Central memory CD8-positive, alpha-beta T cell (primary cell): ENCODE measurements around the gene OLR1.
A peak's percentile ranks its signal among the peaks of the same experiment; 100 is the strongest.
"Not testable (repeated sequence)": the region's sequence is repeated elsewhere in the genome, so short reads cannot be mapped to it uniquely, and the experiment has no call there.

Source experiments
- ATAC-seq: fragments of 150-1000 bp; cut with Tn5 transposase; replicated peaks from 2 replicates; pipeline ENCODE4 v1.10.0; 2022; ENCODE audit warnings: mild to moderate bottlenecking, moderate FRiP score, moderate number of reproducible peaks; ENCODE audit not compliant: poor library complexity, severe bottlenecking; ENCODE audit errors: extremely low read depth
- DNase-seq, 2 donors: peaks; one replicate each; pipeline ENCODE4 v3.0.0; 2021; ENCODE audit warnings: low spot score in 2 of 2
- H3K27ac Mint-ChIP-seq: one replicate; pipeline ENCODE4 v1.8.0; 2022; ENCODE audit warnings: low read depth, mild to moderate bottlenecking, moderate library complexity, mixed read lengths
- H3K27me3 Mint-ChIP-seq: one replicate; pipeline ENCODE4 v1.8.0; 2022; ENCODE audit warnings: mixed read lengths
- H3K36me3 Mint-ChIP-seq: one replicate; pipeline ENCODE4 v1.8.0; 2022; ENCODE audit warnings: mild to moderate bottlenecking, moderate library complexity, mixed read lengths; ENCODE audit not compliant: insufficient read depth
- H3K4me1 Mint-ChIP-seq: one replicate; pipeline ENCODE4 v1.8.0; 2022; ENCODE audit warnings: mixed read lengths
- H3K4me3 Mint-ChIP-seq: one replicate; pipeline ENCODE4 v1.8.0; 2022; ENCODE audit warnings: mild to moderate bottlenecking, moderate library complexity, mixed read lengths
- H3K9me3 Mint-ChIP-seq: one replicate; pipeline ENCODE4 v1.8.0; 2022; ENCODE audit warnings: mixed read lengths

OLR1 gene

DNA sequence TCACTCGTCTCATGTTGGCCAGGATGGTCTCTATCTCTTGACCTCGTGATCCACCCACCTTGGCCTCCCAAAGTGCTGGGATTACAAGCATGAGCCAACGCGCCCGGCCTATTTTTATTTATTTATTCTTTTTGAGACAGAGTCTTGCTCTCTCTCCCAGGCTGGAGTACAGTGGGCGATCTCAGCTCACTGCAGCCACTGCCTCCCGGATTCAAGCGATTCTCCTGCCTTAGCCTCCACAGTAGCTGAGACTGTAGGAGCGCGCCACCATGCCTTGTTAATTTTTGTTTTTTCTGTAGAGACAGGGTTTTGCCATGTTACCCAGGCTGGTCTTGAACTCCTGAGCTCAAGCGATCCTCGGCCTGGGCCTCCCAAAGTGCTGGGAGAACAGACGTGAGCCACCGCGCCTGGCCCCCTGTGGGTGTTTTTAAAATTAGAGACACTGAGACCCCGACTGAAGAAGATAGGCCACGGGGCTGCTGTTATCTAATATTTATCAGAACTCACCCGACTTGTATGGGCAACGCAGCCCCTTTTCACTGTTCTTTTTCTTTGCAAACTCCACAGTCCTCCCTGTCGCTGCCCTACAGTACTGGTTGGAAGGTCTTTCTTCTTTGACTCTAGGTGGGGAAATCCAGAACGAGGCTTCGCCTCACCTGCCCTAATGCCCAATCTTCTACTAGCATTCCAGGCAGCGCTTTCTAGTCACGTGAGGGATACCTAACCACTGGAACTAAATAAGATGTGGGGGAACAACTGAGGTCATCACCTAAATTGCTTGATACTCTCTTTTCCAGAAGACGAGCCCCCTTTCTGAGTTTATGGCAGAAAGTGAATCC, 39.4 kb upstream of the OLR1 start:
- DNase-seq = no peak

DNA sequence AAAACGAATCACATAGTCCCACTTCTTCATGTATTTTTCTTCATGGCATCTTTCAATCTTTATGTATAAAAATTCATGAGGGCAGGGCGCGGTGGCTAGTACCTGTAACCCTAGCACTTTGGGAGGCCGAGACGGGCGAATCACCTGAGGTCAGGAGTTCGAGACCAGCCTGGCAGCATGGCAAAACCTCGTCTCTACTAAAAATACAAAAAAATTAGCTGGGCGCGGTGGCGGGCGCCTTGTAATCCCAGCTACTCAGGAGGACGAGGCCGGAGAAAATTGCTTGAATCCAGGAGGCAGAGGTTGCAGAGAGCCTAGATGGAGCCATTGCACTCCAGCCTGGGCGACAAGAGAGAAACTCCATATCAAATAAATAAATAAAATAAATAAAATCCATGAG, 38.3 kb upstream of the OLR1 start:
- DNase-seq (no peak), ATAC-seq (no peak)
- H3K27ac Mint-ChIP-seq = no peak overlapping the region
- H3K4me1 Mint-ChIP-seq = peaks cover 27% of the 10 kb centered on the region
- H3K9me3 Mint-ChIP-seq = no peaks in the 10 kb centered on the region
- H3K36me3 Mint-ChIP-seq = peaks cover 24% of the 10 kb centered on the region
- H3K27me3 Mint-ChIP-seq = no peaks in the 10 kb centered on the region
- H3K4me3 Mint-ChIP-seq = no peak overlapping the region

More for the DNA sequence above, 39.4 kb upstream of the OLR1 start:
- Mint-ChIP-seq H3K27me3 (no peaks in the 10 kb centered on the region), H3K9me3 (no peaks in the 10 kb centered on the region), H3K4me3 (peak overlapping the region; percentile 89), H3K4me1 (peaks cover 33% of the 10 kb centered on the region), H3K27ac (peak overlapping the region; percentile 98), H3K36me3 (peaks cover 29% of the 10 kb centered on the region)
- no peak for ATAC-seq

DNA sequence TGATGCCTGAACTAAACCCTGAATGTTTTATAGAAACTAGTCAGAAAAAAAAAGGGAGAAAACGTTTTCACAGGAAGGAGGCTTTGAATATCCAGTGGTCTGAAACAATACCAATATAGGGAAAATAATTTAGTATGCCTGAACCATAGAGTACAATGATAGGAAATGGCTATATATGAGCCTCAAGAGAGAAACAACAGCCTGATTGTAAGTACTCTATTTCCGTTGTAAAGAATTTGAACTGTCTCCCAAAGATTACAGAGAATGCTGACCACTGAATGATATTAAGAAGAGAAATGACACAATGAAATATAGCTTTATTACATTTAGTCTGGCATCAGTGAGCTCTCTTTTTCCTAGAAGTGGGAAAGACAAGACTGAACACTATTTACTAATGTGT, 35.2 kb upstream of the OLR1 start:
- no peak for DNase-seq
- Mint-ChIP-seq H3K4me1 (peaks cover 5% of the 10 kb centered on the region), H3K27me3 (no peaks in the 10 kb centered on the region), H3K4me3 (no peak overlapping the region), H3K9me3 (no peaks in the 10 kb centered on the region), H3K36me3 (peaks cover 4% of the 10 kb centered on the region), H3K27ac (no peak overlapping the region)
- no peak for ATAC-seq

DNA sequence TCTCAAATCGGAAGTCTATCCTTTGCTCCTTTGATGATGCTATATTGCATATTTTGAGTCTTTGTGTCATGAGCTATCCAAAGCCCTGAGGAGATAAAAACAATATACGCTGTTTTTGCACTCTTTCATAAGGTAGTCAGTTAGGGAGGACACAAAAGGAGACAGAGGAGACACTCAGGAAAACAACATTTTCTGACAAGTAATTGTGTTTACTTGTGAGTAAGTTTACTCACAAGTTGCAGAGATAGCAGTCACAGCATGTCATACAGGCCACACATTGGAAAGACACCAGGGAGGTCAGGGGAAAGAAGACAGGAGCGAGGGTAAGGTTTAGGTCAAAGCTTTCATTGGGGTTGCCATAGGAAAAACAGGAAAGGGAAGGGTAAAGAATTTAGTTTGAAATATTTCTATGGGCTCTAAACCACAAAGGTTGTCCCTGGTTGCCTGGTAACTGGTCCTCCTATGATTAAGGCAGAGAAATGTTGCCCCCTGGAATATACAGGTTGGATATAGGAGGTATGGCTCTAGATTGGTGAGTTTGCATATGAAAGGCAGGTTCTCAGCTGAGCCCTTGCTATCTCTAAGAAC, 33.4 kb upstream of the OLR1 start:
- H3K4me1 Mint-ChIP-seq = no peaks in the 10 kb centered on the region
- no peak for DNase-seq

DNA sequence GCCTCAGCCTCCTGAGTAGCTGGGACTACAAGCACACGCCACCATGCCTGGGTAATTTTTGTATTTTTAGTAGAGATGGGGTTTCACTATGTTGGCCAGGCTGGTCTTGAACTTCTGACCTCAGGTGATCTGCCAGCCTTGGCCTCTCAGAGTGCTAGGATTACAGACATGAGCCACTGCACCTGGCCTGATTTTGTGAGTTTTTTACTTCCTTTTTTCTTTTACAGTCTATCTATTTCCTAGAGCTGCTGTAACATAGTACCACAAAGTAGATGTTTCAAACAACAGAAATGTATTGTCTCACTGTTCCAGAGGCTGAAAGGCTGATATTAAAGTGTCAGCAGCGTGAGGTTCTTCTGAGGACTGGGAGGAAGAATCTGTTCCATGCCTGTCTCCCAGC, 32.6 kb upstream of the OLR1 start:
- not testable (repeated sequence) for DNase-seq, ATAC-seq, H3K4me1 Mint-ChIP-seq, H3K36me3 Mint-ChIP-seq, H3K9me3 Mint-ChIP-seq, H3K27me3 Mint-ChIP-seq, H3K27ac Mint-ChIP-seq, H3K4me3 Mint-ChIP-seq

More for the DNA sequence above, 33.4 kb upstream of the OLR1 start:
- no peak overlapping the region for H3K4me3 Mint-ChIP-seq
- no peak overlapping the region for H3K27ac Mint-ChIP-seq
- H3K36me3 Mint-ChIP-seq = no peaks in the 10 kb centered on the region
- H3K27me3 Mint-ChIP-seq = no peaks in the 10 kb centered on the region
- no peaks in the 10 kb centered on the region for H3K9me3 Mint-ChIP-seq
- ATAC-seq = no peak

DNA sequence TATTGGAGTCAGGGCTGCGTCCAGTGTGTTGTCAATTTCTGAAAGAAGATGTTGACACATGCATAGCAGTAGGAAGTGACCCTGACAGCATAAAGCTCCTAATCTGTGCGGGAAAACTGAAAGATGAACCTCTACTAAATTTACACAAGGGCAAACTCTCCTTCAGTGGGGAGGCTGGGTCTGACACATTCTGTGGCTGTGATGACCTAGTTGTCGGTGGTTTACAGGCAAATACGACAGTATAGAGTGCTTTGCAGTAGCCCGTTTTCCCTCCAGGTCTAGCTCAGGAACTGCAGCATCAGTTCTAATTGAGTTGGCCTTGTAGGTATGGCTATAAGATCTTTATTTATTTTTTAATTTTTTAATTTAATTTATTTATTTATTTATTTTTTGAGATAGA, 25.9 kb upstream of the OLR1 start:
- no peaks in the 10 kb centered on the region for H3K4me1 Mint-ChIP-seq
- no peak overlapping the region for H3K27ac Mint-ChIP-seq
- peaks cover 3% of the 10 kb centered on the region for H3K36me3 Mint-ChIP-seq

DNA sequence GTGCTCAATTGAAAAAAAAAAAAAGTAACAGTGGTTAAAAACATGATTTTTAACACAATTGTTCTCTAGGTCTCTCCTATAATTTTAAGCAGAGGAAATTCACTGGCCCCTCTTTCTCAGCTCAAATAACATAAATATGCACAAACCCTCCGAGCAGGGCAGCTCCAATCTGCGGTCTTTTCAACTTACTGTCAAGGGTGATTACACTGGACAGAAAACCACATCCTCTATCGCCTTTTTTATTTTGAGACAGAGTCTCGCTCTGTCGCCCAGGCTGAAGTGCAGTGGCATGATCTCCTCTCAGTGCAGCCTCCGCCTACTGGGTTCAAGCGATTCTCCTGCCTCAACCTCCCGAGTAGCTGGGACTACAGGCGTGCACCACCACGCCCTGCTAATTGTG, 24.3 kb upstream of the OLR1 start:
- Mint-ChIP-seq H3K27ac (no peak overlapping the region), H3K4me3 (no peak overlapping the region), H3K9me3 (no peaks in the 10 kb centered on the region), H3K27me3 (peaks cover 13% of the 10 kb centered on the region), H3K4me1 (no peaks in the 10 kb centered on the region), H3K36me3 (peaks cover 3% of the 10 kb centered on the region)
- ATAC-seq = peak; percentile 58
- DNase-seq = no peak

More for the DNA sequence above, 25.9 kb upstream of the OLR1 start:
- DNase-seq (no peak), ATAC-seq (no peak)
- no peak overlapping the region for H3K4me3 Mint-ChIP-seq
- no peaks in the 10 kb centered on the region for H3K9me3 Mint-ChIP-seq
- H3K27me3 Mint-ChIP-seq = peaks cover 13% of the 10 kb centered on the region

DNA sequence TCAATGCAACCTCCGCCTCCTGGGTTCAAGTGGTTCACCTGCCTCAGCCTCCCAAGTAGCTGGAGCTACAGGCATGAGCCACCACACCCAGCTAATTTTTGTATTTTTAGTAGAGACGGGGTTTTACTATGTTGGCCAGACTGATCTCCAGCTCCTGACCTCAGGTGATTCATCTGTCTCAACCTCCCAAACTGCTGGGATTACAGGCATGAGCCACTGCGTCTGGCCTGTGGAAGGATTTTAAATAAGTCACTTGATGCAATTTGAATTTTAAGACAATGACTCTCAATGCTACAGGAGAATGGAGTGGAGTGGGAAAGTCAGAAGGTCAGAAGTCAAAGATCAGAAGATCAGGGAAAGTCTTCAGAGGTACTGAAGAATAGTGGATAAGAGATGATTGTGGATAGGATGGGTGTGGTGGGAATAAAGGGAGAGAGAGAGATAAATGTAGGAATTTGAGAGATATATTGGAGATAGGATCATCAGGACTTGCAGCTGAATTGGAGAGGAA, 22.3 kb upstream of the OLR1 start:
- ATAC-seq (no peak), DNase-seq (no peak)
- Mint-ChIP-seq H3K27ac (no peak overlapping the region), H3K4me3 (no peak overlapping the region), H3K9me3 (no peaks in the 10 kb centered on the region), H3K27me3 (peaks cover 13% of the 10 kb centered on the region), H3K36me3 (peaks cover 3% of the 10 kb centered on the region), H3K4me1 (peaks cover 6% of the 10 kb centered on the region)

DNA sequence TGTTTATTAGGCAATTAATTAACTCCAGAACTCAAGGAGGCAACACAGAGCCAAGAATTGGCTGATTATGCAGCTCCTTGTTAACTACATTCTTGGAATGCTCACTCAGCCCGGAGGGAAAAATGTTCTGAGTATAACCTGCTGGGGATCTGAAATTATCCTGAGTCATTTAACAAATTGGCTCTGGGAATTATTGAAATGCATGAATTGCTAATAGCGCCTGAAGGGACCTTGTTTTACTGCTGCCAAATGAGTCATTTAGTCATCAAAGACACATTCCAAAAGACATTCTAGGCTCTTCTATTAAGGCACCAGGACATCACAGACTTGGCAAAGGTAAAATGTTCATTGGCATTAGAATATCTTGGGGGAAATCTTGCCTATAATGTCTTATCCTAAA, 19.9 kb upstream of the OLR1 start:
- no peak overlapping the region for H3K4me3 Mint-ChIP-seq
- H3K36me3 Mint-ChIP-seq = peaks cover 3% of the 10 kb centered on the region
- ATAC-seq (no peak), DNase-seq (no peak)
- H3K9me3 Mint-ChIP-seq = no peaks in the 10 kb centered on the region
- H3K27ac Mint-ChIP-seq = no peak overlapping the region
- peaks cover 6% of the 10 kb centered on the region for H3K4me1 Mint-ChIP-seq
- H3K27me3 Mint-ChIP-seq = peaks cover 22% of the 10 kb centered on the region

DNA sequence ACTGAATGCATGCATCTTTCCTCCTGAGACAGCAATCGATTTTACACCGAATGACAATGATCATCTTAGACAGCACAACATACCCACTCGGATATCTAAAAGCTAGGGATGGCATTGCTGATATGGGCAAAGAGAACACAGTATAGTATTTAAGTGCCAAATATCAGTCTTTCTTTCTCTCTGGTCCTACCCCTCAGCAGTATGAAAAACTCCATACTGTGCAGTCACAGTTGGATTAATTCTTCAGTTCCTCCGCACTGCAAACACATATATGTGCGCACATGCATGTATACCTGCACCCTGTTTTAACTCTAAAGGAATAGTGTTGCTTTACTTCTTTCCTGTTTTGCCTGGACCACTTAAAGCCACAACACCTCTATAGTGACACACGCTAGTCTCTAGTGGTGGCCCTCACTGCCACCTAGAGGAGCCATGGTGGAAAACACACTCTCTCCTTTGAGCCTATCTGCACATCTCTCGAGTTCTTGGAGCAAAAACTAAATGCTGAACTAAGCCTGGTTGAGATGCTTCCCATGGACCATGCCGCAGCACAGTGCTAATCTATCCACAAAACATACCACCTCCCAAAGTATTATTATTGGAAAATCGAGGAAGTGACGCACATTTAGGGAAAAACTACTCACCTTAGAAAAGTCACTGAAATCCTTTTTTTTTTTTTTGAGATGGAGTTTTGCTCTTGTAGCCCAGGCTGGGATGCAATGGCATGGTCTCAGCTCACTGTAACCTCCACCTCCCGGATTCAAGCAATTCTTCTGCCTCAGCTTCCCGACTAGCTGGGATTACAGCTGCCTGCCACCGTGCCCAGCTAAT, 18.8 kb upstream of the OLR1 start:
- H3K4me1 Mint-ChIP-seq = peaks cover 6% of the 10 kb centered on the region
- no peaks in the 10 kb centered on the region for H3K36me3 Mint-ChIP-seq
- peaks cover 33% of the 10 kb centered on the region for H3K27me3 Mint-ChIP-seq
- no peak overlapping the region for H3K27ac Mint-ChIP-seq
- no peak overlapping the region for H3K4me3 Mint-ChIP-seq
- H3K9me3 Mint-ChIP-seq = no peaks in the 10 kb centered on the region
- DNase-seq = peak; percentile 22 to 29
- ATAC-seq = peak; percentile 96

DNA sequence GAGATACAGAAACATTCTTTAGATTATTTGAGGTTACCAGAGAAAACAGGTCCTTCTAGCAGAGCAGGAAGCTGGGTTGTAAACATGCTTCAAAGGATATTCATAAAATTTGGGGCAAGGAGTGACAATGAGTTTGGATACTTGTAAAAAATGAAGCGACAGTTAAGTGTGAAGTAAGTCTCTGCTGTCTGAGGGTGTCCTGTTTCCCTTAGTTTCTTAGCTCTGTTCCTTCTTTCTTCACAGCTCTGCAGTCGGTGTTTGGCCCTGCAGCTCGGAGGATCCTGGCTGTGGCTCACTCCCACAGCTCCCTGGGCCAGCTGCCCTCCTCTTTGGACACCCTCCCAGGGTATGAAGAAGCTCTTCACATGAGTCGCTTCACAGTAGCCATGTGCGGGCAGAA, 17.7 kb upstream of the OLR1 start:
- H3K36me3 Mint-ChIP-seq = no peaks in the 10 kb centered on the region

DNA sequence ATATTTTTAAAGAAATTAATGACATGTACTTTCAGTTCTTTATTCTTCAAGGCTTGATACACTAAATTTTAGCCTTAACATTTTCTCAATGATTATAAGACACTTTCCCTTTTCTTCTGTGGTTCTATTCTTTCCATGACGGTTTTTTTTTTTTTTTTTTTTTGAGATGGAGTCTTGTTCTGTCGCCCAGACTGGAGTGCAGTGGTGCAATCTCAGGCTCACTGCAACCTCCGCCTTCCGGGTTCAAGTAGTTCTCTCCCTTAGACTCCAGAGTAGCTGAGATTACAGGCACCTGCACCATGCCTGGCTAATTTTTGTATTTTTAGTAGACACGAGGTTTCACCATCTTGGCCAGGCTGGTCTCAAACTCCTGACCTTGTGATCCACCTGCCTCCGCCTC, 15.0 kb upstream of the OLR1 start:
- H3K27ac Mint-ChIP-seq, H3K36me3 Mint-ChIP-seq, ATAC-seq, H3K9me3 Mint-ChIP-seq, H3K4me3 Mint-ChIP-seq, DNase-seq: not testable (repeated sequence)
- H3K27me3 Mint-ChIP-seq = peaks cover 58% of the 10 kb centered on the region
- H3K4me1 Mint-ChIP-seq = peaks cover 11% of the 10 kb centered on the region

More for the DNA sequence above, 17.7 kb upstream of the OLR1 start:
- no peak for DNase-seq
- H3K4me1 Mint-ChIP-seq = peaks cover 6% of the 10 kb centered on the region
- no peak for ATAC-seq
- no peaks in the 10 kb centered on the region for H3K9me3 Mint-ChIP-seq
- no peak overlapping the region for H3K27ac Mint-ChIP-seq
- no peak overlapping the region for H3K4me3 Mint-ChIP-seq
- H3K27me3 Mint-ChIP-seq = peaks cover 44% of the 10 kb centered on the region
